ENCODE data around the gene TADA3.

Gene TADA3

GRCh38 chr3:9792405-9793160 is at the start of gene TADA3, which contains the start of gene ARPC4:
TSS of gene TADA3 (minus strand) at chr3:9792473. CDS start at chr3:9791466, 1,007 bp downstream.
TSS of gene ARPC4 (plus strand) at chr3:9793082. CDS start at chr3:9793122, 40 bp downstream.
- in situ Hi-C loops (cut with HindIII; ENCODE audit: low sequenced_read_pairs): no loop called here
- TF ChIP-seq, protein P1, sequence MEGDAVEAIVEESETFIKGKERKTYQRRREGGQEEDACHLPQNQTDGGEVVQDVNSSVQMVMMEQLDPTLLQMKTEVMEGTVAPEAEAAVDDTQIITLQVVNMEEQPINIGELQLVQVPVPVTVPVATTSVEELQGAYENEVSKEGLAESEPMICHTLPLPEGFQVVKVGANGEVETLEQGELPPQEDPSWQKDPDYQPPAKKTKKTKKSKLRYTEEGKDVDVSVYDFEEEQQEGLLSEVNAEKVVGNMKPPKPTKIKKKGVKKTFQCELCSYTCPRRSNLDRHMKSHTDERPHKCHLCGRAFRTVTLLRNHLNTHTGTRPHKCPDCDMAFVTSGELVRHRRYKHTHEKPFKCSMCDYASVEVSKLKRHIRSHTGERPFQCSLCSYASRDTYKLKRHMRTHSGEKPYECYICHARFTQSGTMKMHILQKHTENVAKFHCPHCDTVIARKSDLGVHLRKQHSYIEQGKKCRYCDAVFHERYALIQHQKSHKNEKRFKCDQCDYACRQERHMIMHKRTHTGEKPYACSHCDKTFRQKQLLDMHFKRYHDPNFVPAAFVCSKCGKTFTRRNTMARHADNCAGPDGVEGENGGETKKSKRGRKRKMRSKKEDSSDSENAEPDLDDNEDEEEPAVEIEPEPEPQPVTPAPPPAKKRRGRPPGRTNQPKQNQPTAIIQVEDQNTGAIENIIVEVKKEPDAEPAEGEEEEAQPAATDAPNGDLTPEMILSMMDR (IDR thresholded peaks at IDR 0.05; ENCODE audit: low read depth, low read length): no peak
- peak within 1 kb of the TSS; percentile 91 for H3K4me3 ChIP-seq (ENCODE audit: low read depth, low read length)
- DNase-seq (ENCODE audit: low read depth, low spot score): peak; percentile 98

GRCh38 chr3:9841015-9841414 is 48.7 kb upstream of the TADA3 start:
- TF ChIP-seq, protein P1 (IDR thresholded peaks at IDR 0.05; ENCODE audit: low read depth, low read length): no peak
- in situ Hi-C loops (cut with HindIII; ENCODE audit: low sequenced_read_pairs): no loop called here
- H3K4me3 ChIP-seq (ENCODE audit: low read depth, low read length): no peak overlapping the region
- no peak for DNase-seq (ENCODE audit: low read depth, low spot score)

DNA sequence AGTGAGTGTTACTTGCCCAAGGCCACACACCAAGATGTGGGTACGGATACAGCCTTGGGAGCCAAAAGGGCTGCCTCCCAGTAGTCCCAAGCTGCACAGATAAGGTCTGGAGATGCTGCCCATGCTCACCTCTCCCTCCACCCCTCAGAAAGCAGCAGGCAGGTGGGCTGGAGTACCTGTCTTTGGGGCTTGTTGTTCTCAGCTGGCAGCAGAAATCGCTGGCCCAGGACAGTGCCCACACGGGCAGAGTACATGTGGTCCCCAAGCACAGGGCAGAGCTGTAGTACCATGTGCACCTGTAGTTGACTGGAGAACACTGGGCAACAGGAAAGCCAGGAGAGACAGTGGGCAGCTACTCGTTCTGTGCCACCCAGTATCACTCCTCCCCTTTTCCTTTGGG is 46.6 kb upstream of the TADA3 start:
- no peak for DNase-seq (ENCODE audit: low read depth, low spot score)
- H3K4me3 ChIP-seq (ENCODE audit: low read depth, low read length): no peak overlapping the region
- in situ Hi-C loops (cut with HindIII; ENCODE audit: low sequenced_read_pairs): no loop called here
- TF ChIP-seq, protein P1 (IDR thresholded peaks at IDR 0.05; ENCODE audit: low read depth, low read length): no peak

- H3K4me3 ChIP-seq (ENCODE audit: low read depth, low read length): no peak overlapping the region
- no peak for DNase-seq (ENCODE audit: low read depth, low spot score)
- TF ChIP-seq, protein P1 (IDR thresholded peaks at IDR 0.05; ENCODE audit: low read depth, low read length): no peak
- in situ Hi-C loops (cut with HindIII; ENCODE audit: low sequenced_read_pairs): no loop called here
These were observed 45.7 kb upstream of the TADA3 start for GRCh38 chr3:9837701-9838582.

DNA sequence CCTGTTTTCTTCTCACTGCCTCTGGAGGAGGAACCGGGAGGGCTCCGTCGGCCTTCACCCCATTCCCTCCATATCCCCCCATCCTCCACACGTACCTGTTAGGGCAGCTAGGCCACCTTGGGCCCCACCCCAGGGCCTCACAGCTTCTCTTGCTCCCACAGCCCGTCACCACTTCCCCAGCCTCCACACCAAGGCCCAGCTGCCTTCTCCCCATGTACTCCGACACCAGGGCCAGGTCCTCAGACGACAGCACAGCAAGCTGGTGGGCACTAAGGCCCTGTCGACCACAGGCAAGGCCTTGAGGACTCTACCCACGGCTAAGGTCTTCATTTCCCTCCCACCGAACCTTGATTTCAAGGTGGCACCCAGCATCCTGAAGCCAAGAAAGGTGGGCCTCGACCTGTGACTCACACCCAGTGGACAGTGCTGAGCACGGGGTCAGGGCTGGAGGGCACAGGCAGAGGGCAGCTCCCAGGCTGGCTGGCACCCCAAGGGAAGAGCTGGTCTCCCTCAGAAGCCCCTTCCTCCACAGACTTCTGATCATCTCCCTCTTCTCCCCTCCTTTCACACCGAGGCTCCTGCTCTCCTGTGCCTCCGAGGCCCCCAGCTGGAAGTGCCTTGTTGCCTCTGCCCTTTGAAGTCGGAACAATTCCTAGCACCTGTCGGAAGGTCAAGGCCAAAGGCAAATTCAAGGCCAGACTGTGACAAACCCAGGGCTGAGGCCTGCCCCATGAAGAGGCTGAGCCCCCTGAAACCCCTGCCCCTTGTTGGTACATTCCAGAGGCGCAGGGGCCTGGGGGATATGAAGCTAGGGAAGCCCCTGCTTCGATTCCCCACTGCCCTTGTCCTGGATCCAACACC is 42.5 kb upstream of the TADA3 start:
- TF ChIP-seq, protein P1 (IDR thresholded peaks at IDR 0.05; ENCODE audit: low read depth, low read length): no peak
- DNase-seq (ENCODE audit: low read depth, low spot score): no peak
- in situ Hi-C loops (cut with HindIII; ENCODE audit: low sequenced_read_pairs): no loop called here
- H3K4me3 ChIP-seq (ENCODE audit: low read depth, low read length): no peak overlapping the region

GRCh38 chr3:9833078-9833477 is 40.8 kb upstream of the TADA3 start:
- DNase-seq (ENCODE audit: low read depth, low spot score): no peak
- no peak overlapping the region for H3K4me3 ChIP-seq (ENCODE audit: low read depth, low read length)
- TF ChIP-seq, protein P1 (IDR thresholded peaks at IDR 0.05; ENCODE audit: low read depth, low read length): no peak
- in situ Hi-C loops (cut with HindIII; ENCODE audit: low sequenced_read_pairs): no loop called here
